Loucy (cell line): Measurements from ENCODE around the gene BCL2L11.

Source experiments
- H2AFZ ChIP-seq: fragments of 200-600 bp; sonication (generic); 2 replicates; pipeline ENCODE4 v1.6.0; 2016; ENCODE audit warnings: antibody characterized with exemption, mild to moderate bottlenecking, low read length, moderate library complexity
- H3F3A ChIP-seq: fragments of 200-600 bp; 2 replicates; pipeline ENCODE4 v1.6.0; 2016; ENCODE audit warnings: antibody characterized with exemption, low read depth, mild to moderate bottlenecking
- H3K27me3 ChIP-seq: fragments of 200-600 bp; sonication (generic); 2 replicates; pipeline ENCODE4 v1.6.1; 2014; ENCODE audit warnings: low read length, mild to moderate bottlenecking; ENCODE audit not compliant: insufficient read depth, poor library complexity, severe bottlenecking
- H3K36me3 ChIP-seq: fragments of 200-600 bp; sonication (generic); 2 replicates; pipeline ENCODE4 v1.6.1; 2016; ENCODE audit warnings: low read length; ENCODE audit not compliant: insufficient read depth
- H3K4me1 ChIP-seq: fragments of 200-600 bp; sonication (generic); 2 replicates; pipeline ENCODE4 v1.5.1; 2014; ENCODE audit warnings: low read length, mild to moderate bottlenecking; ENCODE audit not compliant: insufficient read depth, poor library complexity, severe bottlenecking
- H3K4me2 ChIP-seq: fragments of 200-600 bp; sonication (generic); 2 replicates; pipeline ENCODE4 v1.6.0; 2014; ENCODE audit warnings: antibody characterized with exemption, low read length, low read depth, mild to moderate bottlenecking; ENCODE audit not compliant: poor library complexity, severe bottlenecking
- H3K4me3 ChIP-seq: fragments of 200-600 bp; sonication (generic); 2 replicates; pipeline ENCODE4 v1.5.1; 2014; ENCODE audit warnings: low read length, mild to moderate bottlenecking, mixed read lengths; ENCODE audit not compliant: poor library complexity, severe bottlenecking
- H3K79me2 ChIP-seq: fragments of 200-600 bp; sonication (generic); 2 replicates; pipeline ENCODE4 v1.6.1; 2014; ENCODE audit warnings: low read length; ENCODE audit not compliant: insufficient read depth
- H3K9ac ChIP-seq: fragments of 200-600 bp; sonication (generic); 2 replicates; pipeline ENCODE4 v1.6.0; 2014; ENCODE audit warnings: mild to moderate bottlenecking, low read depth, low read length, moderate library complexity; ENCODE audit not compliant: poor library complexity, severe bottlenecking
- H3K9me2 ChIP-seq: fragments of 200-600 bp; sonication (generic); replicated peaks from 2 replicates; pipeline ENCODE4 v1.6.1; 2016; ENCODE audit warnings: low read depth, low read length, mixed read lengths
- H3K9me3 ChIP-seq: fragments of 200-600 bp; sonication (generic); 2 replicates; pipeline ENCODE4 v1.6.1; 2014; ENCODE audit warnings: mild to moderate bottlenecking, antibody characterized with exemption, low read length, low read depth; ENCODE audit not compliant: insufficient read depth
- H4K20me1 ChIP-seq: fragments of 200-600 bp; sonication (generic); 2 replicates; pipeline ENCODE4 v1.6.0; 2014; ENCODE audit warnings: antibody characterized with exemption, low read length, mild to moderate bottlenecking; ENCODE audit not compliant: insufficient read depth, poor library complexity, severe bottlenecking
- EZH2phosphoT487 ChIP-seq: fragments of 200-600 bp; IDR thresholded peaks from 2 replicates; pipeline ENCODE4 v1.6.1; 2018; ENCODE audit warnings: antibody characterized with exemption, mild to moderate bottlenecking, moderate library complexity, borderline replicate concordance
- TF ChIP-seq, protein P1 (sequence below): fragments of 200-600 bp; sonication (generic); conservative IDR thresholded peaks from 2 replicates; pipeline ENCODE4 v1.5.1; 2014; ENCODE audit warnings: mild to moderate bottlenecking, antibody characterized with exemption, low read length

The BCL2L11 gene

GRCh38 chr2:111117598-111118480, 2.9 kb upstream of the BCL2L11 start:
- H3K9me3 ChIP-seq, result no peaks in the 10 kb centered on the region
- peaks cover 10% of the 10 kb centered on the region for H4K20me1 ChIP-seq
- H3K27me3 ChIP-seq, result no peaks in the 10 kb centered on the region
- H3K4me3 ChIP-seq, result no peak overlapping the region
- no peaks in the 10 kb centered on the region for H3K9me2 ChIP-seq
- no peak for TF ChIP-seq EZH2phosphoT487
- TF ChIP-seq, protein P1, sequence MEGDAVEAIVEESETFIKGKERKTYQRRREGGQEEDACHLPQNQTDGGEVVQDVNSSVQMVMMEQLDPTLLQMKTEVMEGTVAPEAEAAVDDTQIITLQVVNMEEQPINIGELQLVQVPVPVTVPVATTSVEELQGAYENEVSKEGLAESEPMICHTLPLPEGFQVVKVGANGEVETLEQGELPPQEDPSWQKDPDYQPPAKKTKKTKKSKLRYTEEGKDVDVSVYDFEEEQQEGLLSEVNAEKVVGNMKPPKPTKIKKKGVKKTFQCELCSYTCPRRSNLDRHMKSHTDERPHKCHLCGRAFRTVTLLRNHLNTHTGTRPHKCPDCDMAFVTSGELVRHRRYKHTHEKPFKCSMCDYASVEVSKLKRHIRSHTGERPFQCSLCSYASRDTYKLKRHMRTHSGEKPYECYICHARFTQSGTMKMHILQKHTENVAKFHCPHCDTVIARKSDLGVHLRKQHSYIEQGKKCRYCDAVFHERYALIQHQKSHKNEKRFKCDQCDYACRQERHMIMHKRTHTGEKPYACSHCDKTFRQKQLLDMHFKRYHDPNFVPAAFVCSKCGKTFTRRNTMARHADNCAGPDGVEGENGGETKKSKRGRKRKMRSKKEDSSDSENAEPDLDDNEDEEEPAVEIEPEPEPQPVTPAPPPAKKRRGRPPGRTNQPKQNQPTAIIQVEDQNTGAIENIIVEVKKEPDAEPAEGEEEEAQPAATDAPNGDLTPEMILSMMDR, result no peak
- no peaks in the 10 kb centered on the region for H3F3A ChIP-seq
- no peak overlapping the region for H3K4me2 ChIP-seq
- H2AFZ ChIP-seq, result no peak overlapping the region
- H3K9ac ChIP-seq, result no peak overlapping the region
- peaks cover 11% of the 10 kb centered on the region for H3K4me1 ChIP-seq
- peaks cover 19% of the 10 kb centered on the region for H3K79me2 ChIP-seq
- no peaks in the 10 kb centered on the region for H3K36me3 ChIP-seq

- TF ChIP-seq, protein P1, result no peak
- no peak for TF ChIP-seq EZH2phosphoT487
- Histone ChIP-seq H3K4me2 (no peak overlapping the region), H3K9ac (no peak overlapping the region), H3K27me3 (no peaks in the 10 kb centered on the region), H4K20me1 (peaks cover 14% of the 10 kb centered on the region), H3K79me2 (peaks cover 26% of the 10 kb centered on the region), H3F3A (no peaks in the 10 kb centered on the region), H3K9me3 (no peaks in the 10 kb centered on the region), H3K36me3 (no peaks in the 10 kb centered on the region), H2AFZ (no peak overlapping the region), H3K4me3 (no peak overlapping the region), H3K4me1 (peaks cover 16% of the 10 kb centered on the region), H3K9me2 (no peaks in the 10 kb centered on the region)
These were observed 2.2 kb upstream of the BCL2L11 start for GRCh38 chr2:111118481-111118980.

- no peak overlapping the region for H3K4me2 ChIP-seq
- H4K20me1 ChIP-seq, result peaks cover 14% of the 10 kb centered on the region
- no peaks in the 10 kb centered on the region for H3K9me3 ChIP-seq
- no peaks in the 10 kb centered on the region for H3K36me3 ChIP-seq
- H3K79me2 ChIP-seq, result peaks cover 32% of the 10 kb centered on the region
- H3F3A ChIP-seq, result no peaks in the 10 kb centered on the region
- no peak overlapping the region for H2AFZ ChIP-seq
- H3K4me1 ChIP-seq, result peaks cover 20% of the 10 kb centered on the region
- no peaks in the 10 kb centered on the region for H3K27me3 ChIP-seq
- no peak overlapping the region for H3K9ac ChIP-seq
- TF ChIP-seq, protein P1, result no peak
- no peak for TF ChIP-seq EZH2phosphoT487
- H3K4me3 ChIP-seq, result no peak overlapping the region
- no peaks in the 10 kb centered on the region for H3K9me2 ChIP-seq
These were observed 1.5 kb upstream of the BCL2L11 start for GRCh38 chr2:111118981-111119821.
